H1 (cell line): ENCODE data around the gene ARID5B. TPM values are rescaled to one million over a fixed set of nuclear protein-coding genes. Genes with fewer than 3 reads are reported as not detected.

Experiments
- CTCF ChIA-PET: fragments of 300-600 bp; sonication (Branson Sonifier 250); formaldehyde crosslinking; loops from one replicate; lab custom pipeline; 2021; ENCODE audit not compliant: partially characterized antibody; lab: Charles Lee
- POLR2A ChIA-PET: fragments of 300-600 bp; sonication (Branson Sonifier 250); formaldehyde crosslinking; loops from one replicate; lab custom pipeline; 2021; ENCODE audit warnings: inconsistent platforms; ENCODE audit not compliant: partially characterized antibody; lab: Charles Lee
- DNase-seq, 2 experiments: peaks; one replicate each; pipeline versions ENCODE4 v3.0.0 to v3.0.0-alpha.2; 2010 to 2022; ENCODE audit warnings: low spot score in 2 of 2, low read depth in 1 of 2, mixed read lengths in 1 of 2
- FAIRE-seq: peaks from 2 replicates; lab custom pipeline; 2011; peaks lifted over from hg19 to GRCh38; lab: Jason Lieb, UNC
- H2AFZ ChIP-seq: 2 replicates; pipeline ENCODE4 v1.8.1; 2012; ENCODE audit warnings: low read length, inconsistent platforms
- H2AK5ac ChIP-seq: 2 replicates; pipeline ENCODE4 v1.6.1; 2013; ENCODE audit warnings: low read depth, low read length
- H2BK120ac ChIP-seq: replicated peaks from 2 replicates; pipeline ENCODE3; 2013; ENCODE audit warnings: low read depth, low read length, inconsistent platforms
- H2BK12ac ChIP-seq: 2 replicates; pipeline ENCODE4 v1.6.1; 2013; ENCODE audit warnings: low read depth, low read length
- H2BK15ac ChIP-seq: 2 replicates; pipeline ENCODE4 v1.6.1; 2013; ENCODE audit warnings: low read length
- H2BK20ac ChIP-seq: 2 replicates; pipeline ENCODE4 v1.6.1; 2013; ENCODE audit warnings: low read length
- H2BK5ac ChIP-seq: 2 replicates; pipeline ENCODE4 v1.6.1; 2013; ENCODE audit warnings: low read depth, low read length
- H3K14ac ChIP-seq: 2 replicates; pipeline ENCODE4 v1.6.1; 2013; ENCODE audit warnings: inconsistent platforms; ENCODE audit not compliant: insufficient read length
- H3K18ac ChIP-seq: 2 replicates; pipeline ENCODE4 v1.6.1; 2013; ENCODE audit warnings: low read length; ENCODE audit errors: extremely low read depth
- H3K23ac ChIP-seq: 2 replicates; pipeline ENCODE4 v1.6.1; 2013; ENCODE audit warnings: inconsistent platforms; ENCODE audit not compliant: insufficient read length
- H3K23me2 ChIP-seq: 2 replicates; pipeline ENCODE4 v1.6.1; 2013; ENCODE audit warnings: low read depth, low read length
- H3K27ac ChIP-seq: 2 replicates; pipeline ENCODE4 v1.6.1; 2011; ENCODE audit warnings: low read depth, low read length, inconsistent platforms
- H3K27me3 ChIP-seq, 4 experiments: replicated peaks in 1 of 4; 1 replicate in 1 of 4; 2 replicates in 3 of 4; pipeline versions ENCODE4 v1.6.1 to v1.8.1; 2011 to 2013; ENCODE audit warnings: low read length in 3 of 4, mild to moderate bottlenecking in 3 of 4, inconsistent platforms in 2 of 4, mixed read lengths in 2 of 4, moderate library complexity in 1 of 4; ENCODE audit not compliant: control insufficient read depth in 3 of 4, insufficient read depth in 3 of 4; ENCODE audit errors: extremely low read depth in 1 of 4
- H3K36me3 ChIP-seq, 4 experiments: 2 replicates each; pipeline versions ENCODE4 v1.6.1 to v1.8.1; 2011 to 2013; ENCODE audit warnings: mild to moderate bottlenecking in 4 of 4, low read length in 3 of 4, moderate library complexity in 2 of 4, control low read depth in 1 of 4, inconsistent platforms in 1 of 4; ENCODE audit not compliant: insufficient read depth in 4 of 4, control insufficient read depth in 2 of 4
- H3K4ac ChIP-seq: replicated peaks from 2 replicates; pipeline ENCODE3; 2013; ENCODE audit warnings: low read length, low read depth, mixed read lengths, inconsistent platforms; ENCODE audit not compliant: insufficient read length
- H3K4me1 ChIP-seq, 4 experiments: replicated peaks in 1 of 4; 1 replicate in 1 of 4; 2 replicates in 3 of 4; pipeline versions ENCODE4 v1.6.1 to v1.8.1; 2011 to 2013; ENCODE audit warnings: low read length in 3 of 4, inconsistent platforms in 2 of 4, mixed read lengths in 1 of 4; ENCODE audit not compliant: insufficient read depth in 4 of 4, control insufficient read depth in 3 of 4
- H3K4me2 ChIP-seq, 2 experiments: 2 replicates each; pipeline versions ENCODE4 v1.6.1 to v1.8.1; 2011 to 2013; ENCODE audit warnings: low read depth in 2 of 2, low read length in 2 of 2, control low read depth in 1 of 2, inconsistent platforms in 1 of 2, mild to moderate bottlenecking in 1 of 2; ENCODE audit not compliant: insufficient read depth in 1 of 2
- H3K4me3 ChIP-seq, 4 experiments: fragments of 200-600, 300-600 bp in 1 of 4; sonication (generic), shearing (Covaris generic), sonication (Bioruptor Twin) in 1 of 4; 2 replicates each; pipeline versions ENCODE4 v1.5.1 to v1.8.1; 2011 to 2016; ENCODE audit warnings: low read length in 4 of 4, low read depth in 3 of 4, control low read depth in 2 of 4, inconsistent platforms in 2 of 4, mild to moderate bottlenecking in 2 of 4, mixed read lengths in 1 of 4, moderate library complexity in 1 of 4; ENCODE audit not compliant: insufficient read depth in 2 of 4; ENCODE audit errors: extremely low read depth in 1 of 4
- H3K56ac ChIP-seq: replicated peaks from 2 replicates; pipeline ENCODE3; 2013; ENCODE audit warnings: low read depth, mild to moderate bottlenecking, mixed read lengths, low read length, inconsistent platforms; ENCODE audit not compliant: insufficient read length
- H3K79me1 ChIP-seq: 2 replicates; pipeline ENCODE4 v1.6.1; 2013; ENCODE audit warnings: low read depth, low read length, control low read depth
- H3K79me2 ChIP-seq, 2 experiments: 2 replicates each; pipeline versions ENCODE4 v1.6.1 to v1.8.1; 2012 to 2013; ENCODE audit warnings: low read length in 2 of 2, mild to moderate bottlenecking in 2 of 2, inconsistent platforms in 1 of 2; ENCODE audit not compliant: insufficient read depth in 2 of 2, control insufficient read depth in 1 of 2
- H3K9ac ChIP-seq, 4 experiments: replicated peaks in 1 of 4; 1 replicate in 1 of 4; 2 replicates in 3 of 4; pipeline versions ENCODE4 v1.6.1 to v1.8.1; 2011 to 2013; ENCODE audit warnings: low read depth in 3 of 4, low read length in 3 of 4, control low read depth in 2 of 4, mild to moderate bottlenecking in 2 of 4, moderate library complexity in 2 of 4, inconsistent platforms in 1 of 4; ENCODE audit errors: extremely low read depth in 1 of 4
- H3K9me3 ChIP-seq, 2 experiments: 2 replicates each; pipeline versions ENCODE4 v1.6.1 to v1.8.1; 2012 to 2013; ENCODE audit warnings: mild to moderate bottlenecking in 2 of 2, moderate library complexity in 2 of 2, control low read depth in 1 of 2, inconsistent platforms in 1 of 2, low read depth in 1 of 2, low read length in 1 of 2, mixed read lengths in 1 of 2; ENCODE audit not compliant: insufficient read depth in 2 of 2
- H4K20me1 ChIP-seq, 2 experiments: replicated peaks in 1 of 2; 2 replicates each; pipeline versions ENCODE3 to v1.8.1; 2011 to 2013; ENCODE audit warnings: inconsistent platforms in 2 of 2, low read length in 2 of 2, mild to moderate bottlenecking in 1 of 2; ENCODE audit not compliant: insufficient read depth in 2 of 2, control insufficient read depth in 1 of 2
- H4K5ac ChIP-seq: 2 replicates; pipeline ENCODE4 v1.6.1; 2013; ENCODE audit warnings: low read length, low read depth, mixed read lengths, inconsistent platforms; ENCODE audit not compliant: insufficient read length
- H4K8ac ChIP-seq: 2 replicates; pipeline ENCODE4 v1.8.0; 2013; ENCODE audit warnings: mild to moderate bottlenecking, moderate library complexity, low read length, inconsistent platforms; ENCODE audit not compliant: insufficient read depth; ENCODE audit errors: extremely low read depth
- H4K91ac ChIP-seq: replicated peaks from 2 replicates; pipeline ENCODE3; 2013; ENCODE audit warnings: low read length, mixed read lengths, inconsistent platforms; ENCODE audit not compliant: insufficient read length
- WGBS, 2 experiments: shearing (Covaris generic) in 1 of 2; methylation state at CpG; one replicate each; pipeline versions ENCODE4 v1.1.6 to v1.1.7; 2013 to 2015; ENCODE audit warnings: low lambda C conversion rate in 2 of 2, mixed read lengths in 2 of 2, inconsistent platforms in 1 of 2, low coverage in 1 of 2, missing lambda C conversion rate in 1 of 2; ENCODE audit not compliant: insufficient replicate concordance in 2 of 2, insufficient coverage in 1 of 2, insufficient read length in 1 of 2; ENCODE audit errors: extremely low coverage in 1 of 2, missing lambda C conversion rate in 1 of 2; 5-methylcytosine and 5-hydroxymethylcytosine counted together
- polyA plus RNA-seq, 7 experiments: library from polyadenylated mRNA; depleted of rRNA in 3 of 7; stranded (reverse) in 5 of 7; unstranded in 2 of 7; fragments of >200 nt in 5 of 7; fragments of 200-250 nt in 2 of 7; gene quantifications; 1 replicate in 5 of 7; 2 replicates in 1 of 7; 4 replicates in 1 of 7; pipeline versions ENCODE4 v1.2.1 to v1.2.3, GENCODE V29; 2011 to 2013; ENCODE audit warnings: missing spikeins in 2 of 7, mixed read lengths in 2 of 7
- total RNA-seq: library from RNA; stranded (reverse); fragmentation: NEBNext Ultra II Directional; extraction: Animal tissue kit (Norgen Biotek cat#: 25700); gene quantifications from 2 replicates; pipeline ENCODE4 v1.2.1, GENCODE V29; 2021

Gene ARID5B
- total and polyA plus RNA-seq, 2 of the 8 experiments (the other 6 are each of a cell fraction or from before 2014, with no cell fraction given) = 0.21 to 1.1 TPM

GRCh38 chr10:62062752-62063512, 161.4 kb downstream of the ARID5B start:
- no peak overlapping the region for H4K91ac ChIP-seq
- no peaks in the 10 kb centered on the region; the same call in 1 of the 2 replicates for H3K23me2 ChIP-seq
- no peak overlapping the region for H3K27ac ChIP-seq
- no peak for DNase-seq
- H3K36me3 ChIP-seq = no peaks in the 10 kb centered on the region
- no peaks in the 10 kb centered on the region for H3K79me2 ChIP-seq
- H3K56ac ChIP-seq = no peak overlapping the region
- no peaks in the 10 kb centered on the region for H3K9me3 ChIP-seq
- no peak overlapping the region for H2BK15ac ChIP-seq
- H3K27me3 ChIP-seq = no peaks in the 10 kb centered on the region
- no peaks in the 10 kb centered on the region for H4K20me1 ChIP-seq
- H2BK120ac ChIP-seq = no peak overlapping the region
- no peak overlapping the region for H3K14ac ChIP-seq
- WGBS, 2 experiments = 85% methylated on average over 4 of the region's 4 CpGs; no CpG with 5 or more reads in 1 of the 2 experiments
- no peaks in the 10 kb centered on the region for H3K79me1 ChIP-seq
- H2AK5ac ChIP-seq = no peak overlapping the region
- POLR2A ChIA-PET = interaction anchor here (1.4 kb wide), 1 partner anchor 205 kb away, joined by 3 read pairs; the partner anchor contains the start of gene RTKN2
- H2BK5ac ChIP-seq = no peak overlapping the region
- H2BK12ac ChIP-seq = no peak overlapping the region
- H3K18ac ChIP-seq = no peak overlapping the region
- no peak overlapping the region for H3K4me3 ChIP-seq
- CTCF ChIA-PET = interaction anchor here (1.0 to 1.3 kb wide), 2 partner anchors 23 kb away, joined by 3 read pairs; no protein-coding TSS in a partner anchor
- no peak overlapping the region for H3K23ac ChIP-seq
- H4K8ac ChIP-seq = no peak overlapping the region
- H3K4me1 ChIP-seq = no peaks in the 10 kb centered on the region
- H4K5ac ChIP-seq = no peak overlapping the region
- no peak overlapping the region for H2BK20ac ChIP-seq
- H3K4me2 ChIP-seq = no peak overlapping the region
- no peak for FAIRE-seq
- H3K4ac ChIP-seq = no peak overlapping the region
- no peak overlapping the region for H3K9ac ChIP-seq
- no peak overlapping the region for H2AFZ ChIP-seq
